SK-N-SH treated with all-trans-retinoic acid at 6 μM for 48 hours (cell line): ENCODE measurements around the gene AMIGO1.

Experiments used
- ATAC-seq: fragments of 200-7000 bp; cut with Tn5 transposase; 3 replicates; pipeline ENCODE4 v1.9.1; 2020; ENCODE audit warnings: mild to moderate bottlenecking, moderate library complexity
- ARNTL ChIP-seq: fragments of 450-650 bp; formaldehyde crosslinking; IDR thresholded peaks from 2 replicates; pipeline ENCODE4 v1.5.0; 2020; ENCODE audit warnings: low read depth, mild to moderate bottlenecking, moderate library complexity, borderline replicate concordance
- BACH2 ChIP-seq: fragments of 250-450 bp; sonication (Bioruptor Pico); IDR thresholded peaks from 2 replicates; pipeline ENCODE4 v1.9.0; 2021; ENCODE audit warnings: mild to moderate bottlenecking, borderline replicate concordance
- CREB5 ChIP-seq: fragments of 250-450 bp; sonication (Bioruptor Pico); IDR thresholded peaks from 2 replicates; pipeline ENCODE4 v1.5.1; 2020; ENCODE audit warnings: low read depth, mild to moderate bottlenecking, moderate library complexity
- CSDC2 ChIP-seq: fragments of 250-450 bp; sonication (Bioruptor Pico); IDR thresholded peaks from 2 replicates; pipeline ENCODE4 v1.5.0; 2020; ENCODE audit warnings: mild to moderate bottlenecking, moderate library complexity
- ESRRG ChIP-seq: fragments of 250-450 bp; sonication (Bioruptor Pico); IDR thresholded peaks from 2 replicates; pipeline ENCODE4 v1.6.1; 2021; ENCODE audit warnings: mild to moderate bottlenecking
- GLIS3 ChIP-seq: fragments of 250-450 bp; sonication (Bioruptor Pico); IDR thresholded peaks from 2 replicates; pipeline ENCODE4 v1.5.0; 2020; ENCODE audit warnings: mild to moderate bottlenecking, moderate library complexity
- ISL1 ChIP-seq: fragments of 250-450 bp; sonication (Bioruptor Pico); IDR thresholded peaks from 2 replicates; pipeline ENCODE4 v2.1.2; 2022; ENCODE audit warnings: mild to moderate bottlenecking, moderate library complexity
- OSR1 ChIP-seq: fragments of 250-450 bp; sonication (Bioruptor Pico); IDR thresholded peaks from 2 replicates; pipeline ENCODE4 v1.8.0; 2022; ENCODE audit warnings: moderate library complexity, mild to moderate bottlenecking, inconsistent platforms
- POU6F1 ChIP-seq: fragments of 250-450 bp; sonication (Bioruptor Pico); IDR thresholded peaks from 2 replicates; pipeline ENCODE4 v1.8.0; 2021; ENCODE audit warnings: low read depth, mild to moderate bottlenecking, moderate library complexity, borderline replicate concordance
- PPARA ChIP-seq: fragments of 250-450 bp; sonication (Bioruptor Pico); IDR thresholded peaks from 2 replicates; pipeline ENCODE4 v1.5.0; 2020; ENCODE audit warnings: mild to moderate bottlenecking, borderline replicate concordance
- RARB ChIP-seq: fragments of 250-450 bp; sonication (Bioruptor Pico); IDR thresholded peaks from 2 replicates; pipeline ENCODE4 v1.8.0; 2021; ENCODE audit warnings: mild to moderate bottlenecking, moderate library complexity
- SNAI2 ChIP-seq: fragments of 250-450 bp; sonication (Bioruptor Pico); IDR thresholded peaks from 2 replicates; pipeline ENCODE4 v1.5.0; 2020; ENCODE audit warnings: mild to moderate bottlenecking, moderate library complexity
- TCF4 ChIP-seq: fragments of 250-450 bp; sonication (Bioruptor Pico); IDR thresholded peaks from 2 replicates; pipeline ENCODE4 v1.8.0; 2021; ENCODE audit warnings: mild to moderate bottlenecking, moderate library complexity, borderline replicate concordance
- TOX ChIP-seq: fragments of 250-450 bp; sonication (Bioruptor Pico); IDR thresholded peaks from 2 replicates; pipeline ENCODE4 v1.8.0; 2021; ENCODE audit warnings: mild to moderate bottlenecking, moderate library complexity, borderline replicate concordance
- ZC3H10 ChIP-seq: fragments of 250-450 bp; sonication (Bioruptor Pico); IDR thresholded peaks from 2 replicates; pipeline ENCODE4 v1.5.1; 2021; ENCODE audit warnings: mild to moderate bottlenecking, moderate library complexity
- ZFP3 ChIP-seq: fragments of 250-450 bp; sonication (Bioruptor Pico); IDR thresholded peaks from 2 replicates; pipeline ENCODE4 v1.5.0; 2020; ENCODE audit warnings: mild to moderate bottlenecking, moderate library complexity
- ZNF565 ChIP-seq: fragments of 450-650 bp; formaldehyde crosslinking; conservative IDR thresholded peaks from 2 replicates; pipeline ENCODE4 v1.5.0; 2020; ENCODE audit warnings: low read depth, mild to moderate bottlenecking, moderate library complexity
- ZNF70 ChIP-seq: fragments of 450-650 bp; formaldehyde crosslinking; IDR thresholded peaks from 2 replicates; pipeline ENCODE4 v1.5.0; 2020; ENCODE audit warnings: mild to moderate bottlenecking, moderate library complexity
- ZNF8 ChIP-seq: fragments of 450-650 bp; formaldehyde crosslinking; IDR thresholded peaks from 2 replicates; pipeline ENCODE4 v1.5.0; 2020; ENCODE audit warnings: mild to moderate bottlenecking, moderate library complexity
- TF ChIP-seq, protein P1 (sequence below): fragments of 250-450 bp; sonication (Bioruptor Pico); IDR thresholded peaks from 2 replicates; pipeline ENCODE4 v1.5.1; 2021; ENCODE audit warnings: mild to moderate bottlenecking, moderate library complexity
- TF ChIP-seq, protein P2 (sequence below): fragments of 250-450 bp; sonication (Bioruptor Pico); IDR thresholded peaks from 2 replicates; pipeline ENCODE4 v1.5.0; 2020; ENCODE audit warnings: mild to moderate bottlenecking, moderate library complexity
- TF ChIP-seq, protein P3 (sequence below): fragments of 250-450 bp; sonication (Bioruptor Pico); IDR thresholded peaks from 2 replicates; pipeline ENCODE4 v1.8.0; 2020; ENCODE audit warnings: mild to moderate bottlenecking, moderate library complexity, borderline replicate concordance

The AMIGO1 gene

DNA sequence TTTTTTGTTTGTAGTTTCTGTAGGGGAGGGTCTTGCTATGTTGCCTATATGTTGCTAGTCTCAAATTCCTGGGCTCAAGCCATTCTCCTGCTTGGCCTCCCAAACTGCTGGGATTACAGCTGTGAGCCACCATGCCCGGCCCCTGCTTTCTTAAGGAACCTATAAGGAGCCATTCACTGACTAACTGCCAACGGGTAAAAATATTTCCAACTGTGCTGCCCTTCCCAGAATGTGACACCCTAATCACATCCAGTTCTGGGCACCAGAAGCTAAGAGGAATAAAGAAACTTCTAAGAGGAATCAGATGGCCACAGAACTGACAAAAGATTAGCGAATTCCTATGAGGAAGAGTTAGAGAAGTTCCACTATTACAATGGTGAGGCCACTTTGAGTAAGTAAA is 36.7 kb downstream of the AMIGO1 start:
- no peak for ATAC-seq

GRCh38 chr1:109470245-109470644 is 39.3 kb downstream of the AMIGO1 start:
- no peak for ATAC-seq
- TF ChIP-seq ZNF70 (no peak), PPARA (CRISPR knock-in tag) (no peak)

More for the DNA sequence above, 36.7 kb downstream of the AMIGO1 start:
- TF ChIP-seq ISL1 (CRISPR knock-in tag) (no peak), POU6F1 (CRISPR knock-in tag) (no peak), ZFP3 (no peak), TOX (CRISPR knock-in tag) (no peak), PPARA (CRISPR knock-in tag) (no peak), ZC3H10 (CRISPR knock-in tag) (no peak), RARB (CRISPR knock-in tag) (no peak), ZNF8 (CRISPR knock-in tag) (no peak), CSDC2 (CRISPR knock-in tag) (no peak), TCF4 (CRISPR knock-in tag) (no peak), SNAI2 (CRISPR knock-in tag) (no peak), ARNTL (no peak), GLIS3 (CRISPR knock-in tag) (no peak), OSR1 (CRISPR knock-in tag) (no peak), BACH2 (CRISPR knock-in tag) (no peak), ZNF70 (no peak), ESRRG (no peak), ZNF565 (CRISPR knock-in tag) (no peak)
- TF ChIP-seq, protein P1, sequence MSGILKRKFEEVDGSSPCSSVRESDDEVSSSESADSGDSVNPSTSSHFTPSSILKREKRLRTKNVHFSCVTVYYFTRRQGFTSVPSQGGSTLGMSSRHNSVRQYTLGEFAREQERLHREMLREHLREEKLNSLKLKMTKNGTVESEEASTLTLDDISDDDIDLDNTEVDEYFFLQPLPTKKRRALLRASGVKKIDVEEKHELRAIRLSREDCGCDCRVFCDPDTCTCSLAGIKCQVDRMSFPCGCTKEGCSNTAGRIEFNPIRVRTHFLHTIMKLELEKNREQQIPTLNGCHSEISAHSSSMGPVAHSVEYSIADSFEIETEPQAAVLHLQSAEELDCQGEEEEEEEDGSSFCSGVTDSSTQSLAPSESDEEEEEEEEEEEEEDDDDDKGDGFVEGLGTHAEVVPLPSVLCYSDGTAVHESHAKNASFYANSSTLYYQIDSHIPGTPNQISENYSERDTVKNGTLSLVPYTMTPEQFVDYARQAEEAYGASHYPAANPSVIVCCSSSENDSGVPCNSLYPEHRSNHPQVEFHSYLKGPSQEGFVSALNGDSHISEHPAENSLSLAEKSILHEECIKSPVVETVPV: no peak
- TF ChIP-seq, protein P2, sequence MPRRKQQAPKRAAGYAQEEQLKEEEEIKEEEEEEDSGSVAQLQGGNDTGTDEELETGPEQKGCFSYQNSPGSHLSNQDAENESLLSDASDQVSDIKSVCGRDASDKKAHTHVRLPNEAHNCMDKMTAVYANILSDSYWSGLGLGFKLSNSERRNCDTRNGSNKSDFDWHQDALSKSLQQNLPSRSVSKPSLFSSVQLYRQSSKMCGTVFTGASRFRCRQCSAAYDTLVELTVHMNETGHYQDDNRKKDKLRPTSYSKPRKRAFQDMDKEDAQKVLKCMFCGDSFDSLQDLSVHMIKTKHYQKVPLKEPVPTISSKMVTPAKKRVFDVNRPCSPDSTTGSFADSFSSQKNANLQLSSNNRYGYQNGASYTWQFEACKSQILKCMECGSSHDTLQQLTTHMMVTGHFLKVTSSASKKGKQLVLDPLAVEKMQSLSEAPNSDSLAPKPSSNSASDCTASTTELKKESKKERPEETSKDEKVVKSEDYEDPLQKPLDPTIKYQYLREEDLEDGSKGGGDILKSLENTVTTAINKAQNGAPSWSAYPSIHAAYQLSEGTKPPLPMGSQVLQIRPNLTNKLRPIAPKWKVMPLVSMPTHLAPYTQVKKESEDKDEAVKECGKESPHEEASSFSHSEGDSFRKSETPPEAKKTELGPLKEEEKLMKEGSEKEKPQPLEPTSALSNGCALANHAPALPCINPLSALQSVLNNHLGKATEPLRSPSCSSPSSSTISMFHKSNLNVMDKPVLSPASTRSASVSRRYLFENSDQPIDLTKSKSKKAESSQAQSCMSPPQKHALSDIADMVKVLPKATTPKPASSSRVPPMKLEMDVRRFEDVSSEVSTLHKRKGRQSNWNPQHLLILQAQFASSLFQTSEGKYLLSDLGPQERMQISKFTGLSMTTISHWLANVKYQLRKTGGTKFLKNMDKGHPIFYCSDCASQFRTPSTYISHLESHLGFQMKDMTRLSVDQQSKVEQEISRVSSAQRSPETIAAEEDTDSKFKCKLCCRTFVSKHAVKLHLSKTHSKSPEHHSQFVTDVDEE (CRISPR knock-in tag): no peak

- TF ChIP-seq POU6F1 (CRISPR knock-in tag): no peak
- no peak for TF ChIP-seq GLIS3 (CRISPR knock-in tag)
- TF ChIP-seq ZC3H10 (CRISPR knock-in tag): no peak
- TF ChIP-seq, protein P3, sequence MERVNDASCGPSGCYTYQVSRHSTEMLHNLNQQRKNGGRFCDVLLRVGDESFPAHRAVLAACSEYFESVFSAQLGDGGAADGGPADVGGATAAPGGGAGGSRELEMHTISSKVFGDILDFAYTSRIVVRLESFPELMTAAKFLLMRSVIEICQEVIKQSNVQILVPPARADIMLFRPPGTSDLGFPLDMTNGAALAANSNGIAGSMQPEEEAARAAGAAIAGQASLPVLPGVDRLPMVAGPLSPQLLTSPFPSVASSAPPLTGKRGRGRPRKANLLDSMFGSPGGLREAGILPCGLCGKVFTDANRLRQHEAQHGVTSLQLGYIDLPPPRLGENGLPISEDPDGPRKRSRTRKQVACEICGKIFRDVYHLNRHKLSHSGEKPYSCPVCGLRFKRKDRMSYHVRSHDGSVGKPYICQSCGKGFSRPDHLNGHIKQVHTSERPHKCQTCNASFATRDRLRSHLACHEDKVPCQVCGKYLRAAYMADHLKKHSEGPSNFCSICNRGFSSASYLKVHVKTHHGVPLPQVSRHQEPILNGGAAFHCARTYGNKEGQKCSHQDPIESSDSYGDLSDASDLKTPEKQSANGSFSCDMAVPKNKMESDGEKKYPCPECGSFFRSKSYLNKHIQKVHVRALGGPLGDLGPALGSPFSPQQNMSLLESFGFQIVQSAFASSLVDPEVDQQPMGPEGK: no peak
- TF ChIP-seq ZNF8 (CRISPR knock-in tag): no peak
- no peak for TF ChIP-seq ZNF70
- TF ChIP-seq SNAI2 (CRISPR knock-in tag): no peak
- TF ChIP-seq ZFP3: no peak
- TF ChIP-seq CREB5 (CRISPR knock-in tag): no peak
- no peak for ATAC-seq
Measured at GRCh38 chr1:109468903-109469302, 40.6 kb downstream of the AMIGO1 start.
